ENCODE measurements around the gene RBBP8NL. TPM values are rescaled to one million over a fixed set of nuclear protein-coding genes. Genes with fewer than 3 reads are reported as not detected.
A peak's percentile ranks its signal among the peaks of the same experiment; 100 is the strongest.
"Not testable (repeated sequence)": the region's sequence is repeated elsewhere in the genome, so short reads cannot be mapped to it uniquely, and the experiment has no call there.

RBBP8NL gene
- total RNA-seq, 1 experiment from 2014 or later = not detected

GRCh38 chr20:62376112-62377063, 51.0 kb downstream of the RBBP8NL start:
- no peak for DNase-seq (ENCODE audit: low spot score)

- DNase-seq (ENCODE audit: low spot score) = no peak
Observed at GRCh38 chr20:62374331-62375152, 52.8 kb downstream of the RBBP8NL start.

- DNase-seq (ENCODE audit: low spot score) = not testable (repeated sequence)
Observed at GRCh38 chr20:62373631-62374179, 53.6 kb downstream of the RBBP8NL start.

- DNase-seq (ENCODE audit: low spot score) = no peak
Observed at GRCh38 chr20:62372042-62372993, 55.0 kb downstream of the RBBP8NL start.

GRCh38 chr20:62371588-62372041, 55.7 kb downstream of the RBBP8NL start:
- DNase-seq (ENCODE audit: low spot score) = no peak

- no peak for DNase-seq (ENCODE audit: low spot score)
Observed at GRCh38 chr20:62370807-62371587, 56.3 kb downstream of the RBBP8NL start.

GRCh38 chr20:62370115-62370806, 57.1 kb downstream of the RBBP8NL start:
- peak; percentile 97 for DNase-seq (ENCODE audit: low spot score)

- no peak for DNase-seq (ENCODE audit: low spot score)
Observed at GRCh38 chr20:62369815-62370114, 57.6 kb downstream of the RBBP8NL start.

GRCh38 chr20:62368976-62369814, 58.1 kb downstream of the RBBP8NL start:
- peak; percentile 89 for DNase-seq (ENCODE audit: low spot score)

GRCh38 chr20:62368392-62368975, 58.9 kb downstream of the RBBP8NL start:
- peak; percentile 57 for DNase-seq (ENCODE audit: low spot score)

- no peak for DNase-seq (ENCODE audit: low spot score)
Observed at GRCh38 chr20:62367633-62368391, 59.5 kb downstream of the RBBP8NL start.

- no peak for DNase-seq (ENCODE audit: low spot score)
Observed at GRCh38 chr20:62367136-62367632, 60.2 kb downstream of the RBBP8NL start, which contains the start of gene LAMA5. Gene LAMA5, minus strand, starts transcription at chr20:62367312. Its CDS starts 67 bp downstream, at chr20:62367245.

- DNase-seq (ENCODE audit: low spot score) = no peak
Observed at GRCh38 chr20:62366370-62367135, 60.8 kb downstream of the RBBP8NL start.

GRCh38 chr20:62365814-62366369, 61.4 kb downstream of the RBBP8NL start:
- DNase-seq (ENCODE audit: low spot score) = peak; percentile 78

GRCh38 chr20:62364911-62365736, 62.2 kb downstream of the RBBP8NL start:
- DNase-seq (ENCODE audit: low spot score) = peak; percentile 67
